Loucy (cell line): Measurements from ENCODE around the gene FAM222B.

Source experiments
- H2AFZ ChIP-seq: fragments of 200-600 bp; sonication (generic); 2 replicates; pipeline ENCODE4 v1.6.0; 2016; ENCODE audit warnings: antibody characterized with exemption, mild to moderate bottlenecking, low read length, moderate library complexity
- H3F3A ChIP-seq: fragments of 200-600 bp; 2 replicates; pipeline ENCODE4 v1.6.0; 2016; ENCODE audit warnings: antibody characterized with exemption, low read depth, mild to moderate bottlenecking
- H3K27me3 ChIP-seq: fragments of 200-600 bp; sonication (generic); 2 replicates; pipeline ENCODE4 v1.6.1; 2014; ENCODE audit warnings: low read length, mild to moderate bottlenecking; ENCODE audit not compliant: insufficient read depth, poor library complexity, severe bottlenecking
- H3K36me3 ChIP-seq: fragments of 200-600 bp; sonication (generic); 2 replicates; pipeline ENCODE4 v1.6.1; 2016; ENCODE audit warnings: low read length; ENCODE audit not compliant: insufficient read depth
- H3K4me1 ChIP-seq: fragments of 200-600 bp; sonication (generic); 2 replicates; pipeline ENCODE4 v1.5.1; 2014; ENCODE audit warnings: low read length, mild to moderate bottlenecking; ENCODE audit not compliant: insufficient read depth, poor library complexity, severe bottlenecking
- H3K4me2 ChIP-seq: fragments of 200-600 bp; sonication (generic); 2 replicates; pipeline ENCODE4 v1.6.0; 2014; ENCODE audit warnings: antibody characterized with exemption, low read length, low read depth, mild to moderate bottlenecking; ENCODE audit not compliant: poor library complexity, severe bottlenecking
- H3K4me3 ChIP-seq: fragments of 200-600 bp; sonication (generic); 2 replicates; pipeline ENCODE4 v1.5.1; 2014; ENCODE audit warnings: low read length, mild to moderate bottlenecking, mixed read lengths; ENCODE audit not compliant: poor library complexity, severe bottlenecking
- H3K79me2 ChIP-seq: fragments of 200-600 bp; sonication (generic); 2 replicates; pipeline ENCODE4 v1.6.1; 2014; ENCODE audit warnings: low read length; ENCODE audit not compliant: insufficient read depth
- H3K9ac ChIP-seq: fragments of 200-600 bp; sonication (generic); 2 replicates; pipeline ENCODE4 v1.6.0; 2014; ENCODE audit warnings: mild to moderate bottlenecking, low read depth, low read length, moderate library complexity; ENCODE audit not compliant: poor library complexity, severe bottlenecking
- H3K9me2 ChIP-seq: fragments of 200-600 bp; sonication (generic); replicated peaks from 2 replicates; pipeline ENCODE4 v1.6.1; 2016; ENCODE audit warnings: low read depth, low read length, mixed read lengths
- H3K9me3 ChIP-seq: fragments of 200-600 bp; sonication (generic); 2 replicates; pipeline ENCODE4 v1.6.1; 2014; ENCODE audit warnings: mild to moderate bottlenecking, antibody characterized with exemption, low read length, low read depth; ENCODE audit not compliant: insufficient read depth
- H4K20me1 ChIP-seq: fragments of 200-600 bp; sonication (generic); 2 replicates; pipeline ENCODE4 v1.6.0; 2014; ENCODE audit warnings: antibody characterized with exemption, low read length, mild to moderate bottlenecking; ENCODE audit not compliant: insufficient read depth, poor library complexity, severe bottlenecking
- EZH2phosphoT487 ChIP-seq: fragments of 200-600 bp; IDR thresholded peaks from 2 replicates; pipeline ENCODE4 v1.6.1; 2018; ENCODE audit warnings: antibody characterized with exemption, mild to moderate bottlenecking, moderate library complexity, borderline replicate concordance
- TF ChIP-seq, protein P1 (sequence below): fragments of 200-600 bp; sonication (generic); conservative IDR thresholded peaks from 2 replicates; pipeline ENCODE4 v1.5.1; 2014; ENCODE audit warnings: mild to moderate bottlenecking, antibody characterized with exemption, low read length

FAM222B gene

DNA sequence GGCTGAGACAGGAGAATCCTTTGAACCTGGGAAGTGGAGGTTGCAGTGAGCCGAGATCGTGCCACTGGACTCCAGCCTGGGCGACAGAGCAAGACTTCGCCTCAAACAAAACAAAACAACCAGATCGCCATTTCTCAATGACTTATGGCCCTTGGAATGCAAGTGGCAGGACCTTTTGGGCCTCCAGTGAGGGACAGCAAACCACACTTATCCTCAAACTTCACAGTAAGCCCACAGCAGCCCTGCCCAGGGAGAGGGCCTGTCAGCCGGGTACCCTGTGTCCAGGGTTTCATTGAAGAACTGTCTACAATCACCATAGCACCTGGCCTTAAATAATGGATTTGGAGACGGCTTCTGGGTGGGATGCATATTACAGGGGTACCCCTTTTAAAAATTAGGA, 87.1 kb downstream of the FAM222B start:
- no peaks in the 10 kb centered on the region for H3K9me2 ChIP-seq
- H3K79me2 ChIP-seq = no peaks in the 10 kb centered on the region
- H3K9ac ChIP-seq = no peak overlapping the region
- peaks cover under 1% of the 10 kb centered on the region for H3K4me1 ChIP-seq
- peaks cover 3% of the 10 kb centered on the region for H4K20me1 ChIP-seq
- H3K36me3 ChIP-seq = peaks cover 36% of the 10 kb centered on the region; the same call in 1 of the 2 replicates
- H3K27me3 ChIP-seq = no peaks in the 10 kb centered on the region
- H3K9me3 ChIP-seq = no peaks in the 10 kb centered on the region
- H3K4me3 ChIP-seq = no peak overlapping the region
- H3F3A ChIP-seq = no peaks in the 10 kb centered on the region
- TF ChIP-seq EZH2phosphoT487 = no peak
- TF ChIP-seq, protein P1, sequence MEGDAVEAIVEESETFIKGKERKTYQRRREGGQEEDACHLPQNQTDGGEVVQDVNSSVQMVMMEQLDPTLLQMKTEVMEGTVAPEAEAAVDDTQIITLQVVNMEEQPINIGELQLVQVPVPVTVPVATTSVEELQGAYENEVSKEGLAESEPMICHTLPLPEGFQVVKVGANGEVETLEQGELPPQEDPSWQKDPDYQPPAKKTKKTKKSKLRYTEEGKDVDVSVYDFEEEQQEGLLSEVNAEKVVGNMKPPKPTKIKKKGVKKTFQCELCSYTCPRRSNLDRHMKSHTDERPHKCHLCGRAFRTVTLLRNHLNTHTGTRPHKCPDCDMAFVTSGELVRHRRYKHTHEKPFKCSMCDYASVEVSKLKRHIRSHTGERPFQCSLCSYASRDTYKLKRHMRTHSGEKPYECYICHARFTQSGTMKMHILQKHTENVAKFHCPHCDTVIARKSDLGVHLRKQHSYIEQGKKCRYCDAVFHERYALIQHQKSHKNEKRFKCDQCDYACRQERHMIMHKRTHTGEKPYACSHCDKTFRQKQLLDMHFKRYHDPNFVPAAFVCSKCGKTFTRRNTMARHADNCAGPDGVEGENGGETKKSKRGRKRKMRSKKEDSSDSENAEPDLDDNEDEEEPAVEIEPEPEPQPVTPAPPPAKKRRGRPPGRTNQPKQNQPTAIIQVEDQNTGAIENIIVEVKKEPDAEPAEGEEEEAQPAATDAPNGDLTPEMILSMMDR = no peak
- no peak overlapping the region for H2AFZ ChIP-seq
- no peak overlapping the region for H3K4me2 ChIP-seq

DNA sequence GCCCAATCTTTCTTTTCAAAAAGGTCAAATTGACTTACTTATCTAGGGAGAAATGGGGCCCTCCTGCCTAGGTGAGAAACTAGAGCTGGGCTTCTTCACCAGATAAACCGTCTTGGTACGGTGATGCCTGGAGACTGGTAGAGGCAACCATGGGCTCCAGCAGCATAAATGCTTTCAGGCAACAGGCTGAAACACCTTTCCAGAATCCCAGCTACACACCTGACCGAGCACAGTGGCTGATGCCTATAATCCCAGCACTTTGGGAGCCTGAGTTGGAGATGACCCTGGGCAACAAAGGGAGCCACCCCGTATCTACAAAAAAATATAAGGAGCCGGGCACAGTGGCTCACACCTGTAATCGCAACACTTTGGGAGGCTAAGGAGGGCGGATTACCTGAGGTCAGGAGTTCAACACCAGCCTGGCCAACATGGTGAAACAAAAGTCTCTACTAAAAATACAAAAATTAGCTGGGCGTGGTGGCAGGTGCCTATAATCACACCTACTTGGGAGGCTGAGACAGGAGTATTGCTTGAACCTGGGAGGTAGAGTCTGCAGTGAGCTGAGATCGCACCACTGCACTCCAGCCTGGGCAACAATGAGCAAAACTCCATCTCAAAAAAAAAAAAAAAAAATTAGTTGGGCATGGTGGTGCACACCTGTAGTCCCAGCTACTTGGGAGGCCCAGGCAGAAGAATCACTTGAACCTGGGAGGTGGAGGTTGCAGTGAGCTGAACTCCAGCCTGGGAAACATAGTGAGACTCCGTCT, 90.8 kb downstream of the FAM222B start:
- no peak for TF ChIP-seq EZH2phosphoT487
- TF ChIP-seq, protein P1 = no peak
- peaks cover 23% of the 10 kb centered on the region for H4K20me1 ChIP-seq
- no peak overlapping the region for H2AFZ ChIP-seq
- H3K9me3 ChIP-seq = no peaks in the 10 kb centered on the region
- H3K36me3 ChIP-seq = peaks cover 27% of the 10 kb centered on the region; the same call in 1 of the 2 replicates
- H3K27me3 ChIP-seq = no peaks in the 10 kb centered on the region
- no peaks in the 10 kb centered on the region for H3F3A ChIP-seq
- H3K4me1 ChIP-seq = peaks cover 7% of the 10 kb centered on the region
- no peaks in the 10 kb centered on the region for H3K9me2 ChIP-seq
- H3K4me2 ChIP-seq = no peak overlapping the region
- H3K79me2 ChIP-seq = peaks cover 15% of the 10 kb centered on the region
- no peak overlapping the region for H3K4me3 ChIP-seq
- H3K9ac ChIP-seq = no peak overlapping the region

GRCh38 chr17:28750178-28751047, 92.2 kb downstream of the FAM222B start:
- Histone ChIP-seq H3K79me2 (peaks cover 29% of the 10 kb centered on the region), H3K27me3 (no peaks in the 10 kb centered on the region), H3F3A (no peaks in the 10 kb centered on the region), H3K9me3 (no peaks in the 10 kb centered on the region), H3K4me2 (peak overlapping the region; percentile 3), H3K4me3 (no peak overlapping the region), H3K9ac (no peak overlapping the region), H4K20me1 (peaks cover 37% of the 10 kb centered on the region), H3K4me1 (peaks cover 21% of the 10 kb centered on the region), H2AFZ (no peak overlapping the region), H3K9me2 (no peaks in the 10 kb centered on the region), H3K36me3 (peaks cover 25% of the 10 kb centered on the region; the same call in 1 of the 2 replicates)
- TF ChIP-seq, protein P1 = peak; percentile 99
- TF ChIP-seq EZH2phosphoT487 = no peak
